PFSK-1 (cell line): ENCODE data around the gene ZNF222.

Source experiments
- FOXP2 ChIP-seq: optimal IDR thresholded peaks from 2 replicates; pipeline ENCODE3; 2011; ENCODE audit warnings: borderline replicate concordance, control low read depth, inconsistent platforms; ENCODE audit not compliant: insufficient read depth; ENCODE audit errors: extremely low read length, extremely low read depth
- POLR2AphosphoS5 ChIP-seq: IDR thresholded peaks from 2 replicates; pipeline ENCODE4 v1.6.1; 2012; ENCODE audit warnings: low read depth, mild to moderate bottlenecking, control low read depth, low read length, moderate library complexity
- SIN3A ChIP-seq: IDR thresholded peaks from 2 replicates; pipeline ENCODE4 v1.6.1; 2012; ENCODE audit warnings: mild to moderate bottlenecking, low read length, moderate library complexity, borderline replicate concordance; ENCODE audit not compliant: insufficient read depth
- TAF1 ChIP-seq: IDR thresholded peaks from 2 replicates; pipeline ENCODE4 v1.6.1; 2012; ENCODE audit warnings: low read length, control low read depth, borderline replicate concordance; ENCODE audit not compliant: insufficient read depth
- TF ChIP-seq, protein P1 (sequence below), 2 experiments: IDR thresholded peaks; 2 replicates each; pipeline versions ENCODE4 v1.6.1 to v1.8.0; 2011 to 2012; ENCODE audit warnings: low read depth in 2 of 2, low read length in 2 of 2, control low read depth in 1 of 2, inconsistent platforms in 1 of 2, mild to moderate bottlenecking in 1 of 2, moderate library complexity in 1 of 2; ENCODE audit not compliant: insufficient read depth in 1 of 2

ZNF222 gene

GRCh38 chr19:44061038-44061437 lies 35.9 kb downstream of the ZNF222 start:
- TF ChIP-seq, protein P1, sequence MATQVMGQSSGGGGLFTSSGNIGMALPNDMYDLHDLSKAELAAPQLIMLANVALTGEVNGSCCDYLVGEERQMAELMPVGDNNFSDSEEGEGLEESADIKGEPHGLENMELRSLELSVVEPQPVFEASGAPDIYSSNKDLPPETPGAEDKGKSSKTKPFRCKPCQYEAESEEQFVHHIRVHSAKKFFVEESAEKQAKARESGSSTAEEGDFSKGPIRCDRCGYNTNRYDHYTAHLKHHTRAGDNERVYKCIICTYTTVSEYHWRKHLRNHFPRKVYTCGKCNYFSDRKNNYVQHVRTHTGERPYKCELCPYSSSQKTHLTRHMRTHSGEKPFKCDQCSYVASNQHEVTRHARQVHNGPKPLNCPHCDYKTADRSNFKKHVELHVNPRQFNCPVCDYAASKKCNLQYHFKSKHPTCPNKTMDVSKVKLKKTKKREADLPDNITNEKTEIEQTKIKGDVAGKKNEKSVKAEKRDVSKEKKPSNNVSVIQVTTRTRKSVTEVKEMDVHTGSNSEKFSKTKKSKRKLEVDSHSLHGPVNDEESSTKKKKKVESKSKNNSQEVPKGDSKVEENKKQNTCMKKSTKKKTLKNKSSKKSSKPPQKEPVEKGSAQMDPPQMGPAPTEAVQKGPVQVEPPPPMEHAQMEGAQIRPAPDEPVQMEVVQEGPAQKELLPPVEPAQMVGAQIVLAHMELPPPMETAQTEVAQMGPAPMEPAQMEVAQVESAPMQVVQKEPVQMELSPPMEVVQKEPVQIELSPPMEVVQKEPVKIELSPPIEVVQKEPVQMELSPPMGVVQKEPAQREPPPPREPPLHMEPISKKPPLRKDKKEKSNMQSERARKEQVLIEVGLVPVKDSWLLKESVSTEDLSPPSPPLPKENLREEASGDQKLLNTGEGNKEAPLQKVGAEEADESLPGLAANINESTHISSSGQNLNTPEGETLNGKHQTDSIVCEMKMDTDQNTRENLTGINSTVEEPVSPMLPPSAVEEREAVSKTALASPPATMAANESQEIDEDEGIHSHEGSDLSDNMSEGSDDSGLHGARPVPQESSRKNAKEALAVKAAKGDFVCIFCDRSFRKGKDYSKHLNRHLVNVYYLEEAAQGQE (IDR thresholded peaks at IDR 0.05; ENCODE audit: insufficient read depth in 1 of 2, low read depth in 2 of 2, low read length in 2 of 2), result no peak
- TF ChIP-seq FOXP2, result no peak
- no peak for TF ChIP-seq POLR2AphosphoS5
- no peak for TF ChIP-seq TAF1
- no peak for TF ChIP-seq SIN3A

DNA sequence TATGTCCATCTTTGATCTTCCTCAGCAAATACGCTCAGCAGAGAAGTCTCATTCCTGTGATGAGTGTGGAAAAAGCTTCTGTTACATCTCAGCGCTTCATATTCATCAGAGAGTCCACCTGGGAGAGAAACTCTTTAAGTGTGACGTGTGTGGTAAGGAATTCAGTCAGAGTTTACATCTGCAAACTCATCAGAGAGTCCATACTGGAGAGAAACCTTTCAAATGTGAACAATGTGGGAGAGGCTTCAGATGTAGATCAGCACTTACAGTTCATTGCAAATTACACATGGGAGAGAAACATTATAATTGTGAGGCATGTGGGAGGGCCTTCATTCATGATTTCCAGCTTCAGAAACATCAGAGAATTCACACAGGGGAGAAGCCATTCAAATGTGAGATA lies 41.1 kb downstream of the ZNF222 start:
- no peak for TF ChIP-seq FOXP2
- TF ChIP-seq POLR2AphosphoS5, result no peak
- TF ChIP-seq TAF1, result no peak
- TF ChIP-seq, protein P1 (IDR thresholded peaks at IDR 0.05; ENCODE audit: insufficient read depth in 1 of 2, low read depth in 2 of 2, low read length in 2 of 2), result no peak
- no peak for TF ChIP-seq SIN3A

GRCh38 chr19:44069415-44069814 lies 44.2 kb downstream of the ZNF222 start:
- TF ChIP-seq, protein P1 (IDR thresholded peaks at IDR 0.05; ENCODE audit: insufficient read depth in 1 of 2, low read depth in 2 of 2, low read length in 2 of 2), result no peak
- TF ChIP-seq TAF1 (no peak), FOXP2 (no peak), POLR2AphosphoS5 (no peak), SIN3A (no peak)

- TF ChIP-seq TAF1 (peak; percentile 37; the same call in 1 of the 2 replicates), POLR2AphosphoS5 (peak; percentile 60), FOXP2 (no peak), SIN3A (no peak)
- TF ChIP-seq, protein P1 (IDR thresholded peaks at IDR 0.05; ENCODE audit: insufficient read depth in 1 of 2, low read depth in 2 of 2, low read length in 2 of 2), result no peak
Measured at GRCh38 chr19:44071824-44072542, 46.8 kb downstream of the ZNF222 start, which contains the start of gene ZNF284. TSS of gene ZNF284 (plus strand) at chr19:44072159. CDS start at chr19:44076390, 4,231 bp downstream.
